IgD-negative memory B cell (primary cell): Measurements from ENCODE around the gene ABLIM3. TPM values are rescaled to one million over a fixed set of nuclear protein-coding genes. Genes with fewer than 3 reads are reported as not detected.

Experiments
- H3K27ac Mint-ChIP-seq, 3 donors: one replicate each; pipeline ENCODE4 v1.8.0; 2020 to 2022; ENCODE audit warnings: mild to moderate bottlenecking in 3 of 3, mixed read lengths in 3 of 3, moderate library complexity in 1 of 3
- H3K27me3 Mint-ChIP-seq: one replicate; pipeline ENCODE4 v1.8.0; 2021; ENCODE audit warnings: mixed read lengths
- H3K36me3 Mint-ChIP-seq: one replicate; pipeline ENCODE4 v1.8.0; 2020; ENCODE audit warnings: mild to moderate bottlenecking, mixed read lengths
- H3K4me1 Mint-ChIP-seq, 3 donors: one replicate each; pipeline ENCODE4 v1.8.0; 2020 to 2022; ENCODE audit warnings: mixed read lengths in 3 of 3, mild to moderate bottlenecking in 1 of 3
- H3K4me3 Mint-ChIP-seq, 4 donors: one replicate each; pipeline ENCODE4 v1.8.0; 2020 to 2022; ENCODE audit warnings: mild to moderate bottlenecking in 4 of 4, mixed read lengths in 4 of 4, moderate library complexity in 3 of 4
- H3K9me3 Mint-ChIP-seq, 3 donors: one replicate each; pipeline ENCODE4 v1.8.0; 2020 to 2021; ENCODE audit warnings: mixed read lengths in 3 of 3, mild to moderate bottlenecking in 1 of 3
- polyA plus RNA-seq: library from polyadenylated mRNA; unstranded; fragments of 300-500 nt; fragmentation: Illumina TruSeq; gene quantifications from one replicate; pipeline ENCODE4 v1.2.3, GENCODE V29; 2021

The ABLIM3 gene
- polyA plus RNA-seq, 1 donor from 2014 or later: 0.14 TPM

GRCh38 chr5:149143470-149143869 lies 2.2 kb downstream of the ABLIM3 start:
- Mint-ChIP-seq H3K27ac (no peak overlapping the region), H3K36me3 (peaks cover 2% of the 10 kb centered on the region), H3K4me3 (no peak overlapping the region), H3K9me3 (peaks cover 0 to 3% (median 0%) of the 10 kb centered on the region in 3 donors), H3K27me3 (peaks cover 15% of the 10 kb centered on the region), H3K4me1 (peaks cover 1 to 6% (median 4%) of the 10 kb centered on the region in 3 donors)

- Mint-ChIP-seq H3K27ac (no peak overlapping the region), H3K36me3 (no peaks in the 10 kb centered on the region), H3K9me3 (peaks cover 0 to 3% (median 0%) of the 10 kb centered on the region in 3 donors), H3K27me3 (peaks cover 15% of the 10 kb centered on the region), H3K4me3 (no peak overlapping the region), H3K4me1 (peaks cover 1 to 6% (median 4%) of the 10 kb centered on the region in 3 donors)
These were observed 3.3 kb downstream of the ABLIM3 start for GRCh38 chr5:149144637-149145036.

GRCh38 chr5:149145138-149145537 lies 3.8 kb downstream of the ABLIM3 start:
- peaks cover 15% of the 10 kb centered on the region for H3K27me3 Mint-ChIP-seq
- peaks cover 1 to 6% (median 4%) of the 10 kb centered on the region in 3 donors for H3K4me1 Mint-ChIP-seq
- H3K9me3 Mint-ChIP-seq: peaks cover 0 to 3% (median 0%) of the 10 kb centered on the region in 3 donors
- no peak overlapping the region for H3K4me3 Mint-ChIP-seq
- H3K27ac Mint-ChIP-seq: no peak overlapping the region
- no peaks in the 10 kb centered on the region for H3K36me3 Mint-ChIP-seq

GRCh38 chr5:149147676-149148075 lies 6.4 kb downstream of the ABLIM3 start:
- Mint-ChIP-seq H3K36me3 (no peaks in the 10 kb centered on the region), H3K27me3 (peaks cover 9% of the 10 kb centered on the region), H3K27ac (no peak overlapping the region), H3K4me3 (no peak overlapping the region), H3K4me1 (peaks cover 0 to 4% (median 0%) of the 10 kb centered on the region in 3 donors), H3K9me3 (peaks cover 0 to 3% (median 0%) of the 10 kb centered on the region in 3 donors)

GRCh38 chr5:149149942-149150341 lies 8.6 kb downstream of the ABLIM3 start:
- H3K4me1 Mint-ChIP-seq: no peaks in the 10 kb centered on the region
- H3K36me3 Mint-ChIP-seq: no peaks in the 10 kb centered on the region

GRCh38 chr5:149150457-149150856 lies 9.2 kb downstream of the ABLIM3 start:
- Mint-ChIP-seq H3K9me3 (no peaks in the 10 kb centered on the region), H3K27ac (no peak overlapping the region), H3K4me1 (no peaks in the 10 kb centered on the region), H3K27me3 (peaks cover 6% of the 10 kb centered on the region), H3K36me3 (no peaks in the 10 kb centered on the region), H3K4me3 (no peak overlapping the region)

More at GRCh38 chr5:149149942-149150341, 8.6 kb downstream of the ABLIM3 start:
- Mint-ChIP-seq H3K27ac (no peak overlapping the region), H3K9me3 (peaks cover 0 to 3% (median 0%) of the 10 kb centered on the region in 3 donors), H3K27me3 (peaks cover 9% of the 10 kb centered on the region), H3K4me3 (no peak overlapping the region)

- Mint-ChIP-seq H3K4me3 (no peak overlapping the region), H3K9me3 (no peaks in the 10 kb centered on the region), H3K4me1 (no peaks in the 10 kb centered on the region), H3K27me3 (no peaks in the 10 kb centered on the region), H3K36me3 (no peaks in the 10 kb centered on the region), H3K27ac (no peak overlapping the region)
These were observed 10.4 kb downstream of the ABLIM3 start for GRCh38 chr5:149151717-149152116.

GRCh38 chr5:149152317-149152746 lies 11.0 kb downstream of the ABLIM3 start:
- no peak overlapping the region for H3K4me3 Mint-ChIP-seq
- H3K27ac Mint-ChIP-seq: no peak overlapping the region
- no peaks in the 10 kb centered on the region for H3K36me3 Mint-ChIP-seq
- no peaks in the 10 kb centered on the region for H3K4me1 Mint-ChIP-seq
- H3K27me3 Mint-ChIP-seq: no peaks in the 10 kb centered on the region
- no peaks in the 10 kb centered on the region for H3K9me3 Mint-ChIP-seq

- Mint-ChIP-seq H3K4me3 (no peak overlapping the region), H3K9me3 (no peaks in the 10 kb centered on the region), H3K27me3 (no peaks in the 10 kb centered on the region), H3K36me3 (no peaks in the 10 kb centered on the region), H3K4me1 (no peaks in the 10 kb centered on the region), H3K27ac (no peak overlapping the region)
These were observed 12.0 kb downstream of the ABLIM3 start for GRCh38 chr5:149153193-149153750.

GRCh38 chr5:149153751-149154610 lies 12.7 kb downstream of the ABLIM3 start:
- Mint-ChIP-seq H3K27ac (no peak overlapping the region), H3K36me3 (no peaks in the 10 kb centered on the region), H3K4me3 (no peak overlapping the region), H3K9me3 (no peaks in the 10 kb centered on the region), H3K4me1 (no peaks in the 10 kb centered on the region), H3K27me3 (peaks cover 2% of the 10 kb centered on the region)

GRCh38 chr5:149154650-149155049 lies 13.4 kb downstream of the ABLIM3 start:
- Mint-ChIP-seq H3K4me1 (no peaks in the 10 kb centered on the region), H3K27me3 (peaks cover 3% of the 10 kb centered on the region), H3K27ac (no peak overlapping the region), H3K4me3 (no peak overlapping the region), H3K9me3 (no peaks in the 10 kb centered on the region), H3K36me3 (no peaks in the 10 kb centered on the region)

- H3K4me1 Mint-ChIP-seq: no peaks in the 10 kb centered on the region
- H3K9me3 Mint-ChIP-seq: no peaks in the 10 kb centered on the region
- no peak overlapping the region for H3K27ac Mint-ChIP-seq
- peaks cover 10% of the 10 kb centered on the region for H3K27me3 Mint-ChIP-seq
- H3K36me3 Mint-ChIP-seq: no peaks in the 10 kb centered on the region
- no peak overlapping the region for H3K4me3 Mint-ChIP-seq
These were observed 15.3 kb downstream of the ABLIM3 start for GRCh38 chr5:149156435-149157083.

GRCh38 chr5:149157330-149157729 lies 16.0 kb downstream of the ABLIM3 start:
- H3K27ac Mint-ChIP-seq: no peak overlapping the region
- H3K9me3 Mint-ChIP-seq: no peaks in the 10 kb centered on the region
- no peaks in the 10 kb centered on the region for H3K36me3 Mint-ChIP-seq
- H3K4me1 Mint-ChIP-seq: no peaks in the 10 kb centered on the region
- H3K27me3 Mint-ChIP-seq: peaks cover 10% of the 10 kb centered on the region
- no peak overlapping the region for H3K4me3 Mint-ChIP-seq

- Mint-ChIP-seq H3K4me1 (no peaks in the 10 kb centered on the region), H3K27me3 (peaks cover 10% of the 10 kb centered on the region), H3K4me3 (no peak overlapping the region), H3K27ac (no peak overlapping the region), H3K36me3 (no peaks in the 10 kb centered on the region), H3K9me3 (no peaks in the 10 kb centered on the region)
These were observed 19.0 kb downstream of the ABLIM3 start for GRCh38 chr5:149160291-149160787.

GRCh38 chr5:149161026-149161687 lies 19.9 kb downstream of the ABLIM3 start:
- Mint-ChIP-seq H3K4me3 (no peak overlapping the region), H3K27me3 (peaks cover 10% of the 10 kb centered on the region), H3K4me1 (no peaks in the 10 kb centered on the region), H3K36me3 (no peaks in the 10 kb centered on the region), H3K27ac (no peak overlapping the region), H3K9me3 (no peaks in the 10 kb centered on the region)
